Measurements from ENCODE around the gene FOXP1. TPM values are rescaled to one million over a fixed set of nuclear protein-coding genes. Genes with fewer than 3 reads are reported as not detected.
A peak's percentile ranks its signal among the peaks of the same experiment; 100 is the strongest.

FOXP1 gene
- total and polyA plus RNA-seq, 2 of the 13 experiments (the other 11 are each of a cell fraction or from before 2014, with no cell fraction given) = 40.4 to 59.0 TPM

DNA sequence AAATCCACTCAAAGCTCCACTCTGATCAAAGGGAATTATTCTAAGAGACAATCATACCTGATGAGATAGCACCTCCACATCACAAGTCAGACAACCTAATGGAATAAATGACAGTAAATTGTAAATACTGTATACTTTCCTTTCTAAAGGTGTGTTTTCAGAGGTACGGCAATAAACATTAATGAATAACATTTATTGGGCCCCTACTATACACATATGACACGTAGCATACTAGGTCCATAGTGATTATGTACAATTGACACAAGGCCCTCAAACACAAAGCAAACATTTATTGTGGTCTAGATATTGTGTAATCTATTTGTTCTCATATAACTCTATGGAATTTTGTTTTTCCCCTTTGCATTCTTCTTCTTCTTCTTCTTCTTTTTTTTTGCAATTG, 429.8 kb downstream of the FOXP1 start (continued):
- TF ChIP-seq, protein P1, sequence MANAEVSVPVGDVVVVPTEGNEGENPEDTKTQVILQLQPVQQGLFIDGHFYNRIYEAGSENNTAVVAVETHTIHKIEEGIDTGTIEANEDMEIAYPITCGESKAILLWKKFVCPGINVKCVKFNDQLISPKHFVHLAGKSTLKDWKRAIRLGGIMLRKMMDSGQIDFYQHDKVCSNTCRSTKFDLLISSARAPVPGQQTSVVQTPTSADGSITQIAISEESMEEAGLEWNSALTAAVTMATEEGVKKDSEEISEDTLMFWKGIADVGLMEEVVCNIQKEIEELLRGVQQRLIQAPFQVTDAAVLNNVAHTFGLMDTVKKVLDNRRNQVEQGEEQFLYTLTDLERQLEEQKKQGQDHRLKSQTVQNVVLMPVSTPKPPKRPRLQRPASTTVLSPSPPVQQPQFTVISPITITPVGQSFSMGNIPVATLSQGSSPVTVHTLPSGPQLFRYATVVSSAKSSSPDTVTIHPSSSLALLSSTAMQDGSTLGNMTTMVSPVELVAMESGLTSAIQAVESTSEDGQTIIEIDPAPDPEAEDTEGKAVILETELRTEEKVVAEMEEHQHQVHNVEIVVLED (CRISPR knock-in tag; IDR thresholded peaks at IDR 0.05; ENCODE audit: borderline replicate concordance) = no peak
- TF ChIP-seq CHD4 (IDR thresholded peaks at IDR 0.05; ENCODE audit: borderline replicate concordance, low read length) = 0 out of 2 replicates have a peak, but pooled peaks have one; percentile 10
- TF ChIP-seq ISL2 (CRISPR knock-in tag; IDR thresholded peaks at IDR 0.05) = no peak
- no peak for TF ChIP-seq ATF1 (CRISPR knock-in tag; IDR thresholded peaks at IDR 0.05)
- TF ChIP-seq, protein P2, sequence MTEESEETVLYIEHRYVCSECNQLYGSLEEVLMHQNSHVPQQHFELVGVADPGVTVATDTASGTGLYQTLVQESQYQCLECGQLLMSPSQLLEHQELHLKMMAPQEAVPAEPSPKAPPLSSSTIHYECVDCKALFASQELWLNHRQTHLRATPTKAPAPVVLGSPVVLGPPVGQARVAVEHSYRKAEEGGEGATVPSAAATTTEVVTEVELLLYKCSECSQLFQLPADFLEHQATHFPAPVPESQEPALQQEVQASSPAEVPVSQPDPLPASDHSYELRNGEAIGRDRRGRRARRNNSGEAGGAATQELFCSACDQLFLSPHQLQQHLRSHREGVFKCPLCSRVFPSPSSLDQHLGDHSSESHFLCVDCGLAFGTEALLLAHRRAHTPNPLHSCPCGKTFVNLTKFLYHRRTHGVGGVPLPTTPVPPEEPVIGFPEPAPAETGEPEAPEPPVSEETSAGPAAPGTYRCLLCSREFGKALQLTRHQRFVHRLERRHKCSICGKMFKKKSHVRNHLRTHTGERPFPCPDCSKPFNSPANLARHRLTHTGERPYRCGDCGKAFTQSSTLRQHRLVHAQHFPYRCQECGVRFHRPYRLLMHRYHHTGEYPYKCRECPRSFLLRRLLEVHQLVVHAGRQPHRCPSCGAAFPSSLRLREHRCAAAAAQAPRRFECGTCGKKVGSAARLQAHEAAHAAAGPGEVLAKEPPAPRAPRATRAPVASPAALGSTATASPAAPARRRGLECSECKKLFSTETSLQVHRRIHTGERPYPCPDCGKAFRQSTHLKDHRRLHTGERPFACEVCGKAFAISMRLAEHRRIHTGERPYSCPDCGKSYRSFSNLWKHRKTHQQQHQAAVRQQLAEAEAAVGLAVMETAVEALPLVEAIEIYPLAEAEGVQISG (CRISPR knock-in tag; IDR thresholded peaks at IDR 0.05) = no peak
- TF ChIP-seq, protein P3, sequence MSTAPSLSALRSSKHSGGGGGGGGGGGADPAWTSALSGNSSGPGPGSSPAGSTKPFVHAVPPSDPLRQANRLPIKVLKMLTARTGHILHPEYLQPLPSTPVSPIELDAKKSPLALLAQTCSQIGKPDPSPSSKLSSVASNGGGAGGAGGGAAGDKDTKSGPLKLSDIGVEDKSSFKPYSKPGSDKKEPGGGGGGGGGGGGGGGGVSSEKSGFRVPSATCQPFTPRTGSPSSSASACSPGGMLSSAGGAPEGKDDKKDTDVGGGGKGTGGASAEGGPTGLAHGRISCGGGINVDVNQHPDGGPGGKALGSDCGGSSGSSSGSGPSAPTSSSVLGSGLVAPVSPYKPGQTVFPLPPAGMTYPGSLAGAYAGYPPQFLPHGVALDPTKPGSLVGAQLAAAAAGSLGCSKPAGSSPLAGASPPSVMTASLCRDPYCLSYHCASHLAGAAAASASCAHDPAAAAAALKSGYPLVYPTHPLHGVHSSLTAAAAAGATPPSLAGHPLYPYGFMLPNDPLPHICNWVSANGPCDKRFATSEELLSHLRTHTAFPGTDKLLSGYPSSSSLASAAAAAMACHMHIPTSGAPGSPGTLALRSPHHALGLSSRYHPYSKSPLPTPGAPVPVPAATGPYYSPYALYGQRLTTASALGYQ (CRISPR knock-in tag; IDR thresholded peaks at IDR 0.05) = 0 out of 2 replicates have a peak, but pooled peaks have one; percentile 49
- TF ChIP-seq CBFB (CRISPR knock-in tag; IDR thresholded peaks at IDR 0.05) = peak; percentile 84; the same call in 1 of the 2 replicates
- no peak for TF ChIP-seq ZNF547 (CRISPR knock-in tag; IDR thresholded peaks at IDR 0.05)
- no peak for TF ChIP-seq REXO4 (CRISPR knock-in tag; IDR thresholded peaks at IDR 0.05; ENCODE audit: borderline replicate concordance)
- TF ChIP-seq, protein P4, sequence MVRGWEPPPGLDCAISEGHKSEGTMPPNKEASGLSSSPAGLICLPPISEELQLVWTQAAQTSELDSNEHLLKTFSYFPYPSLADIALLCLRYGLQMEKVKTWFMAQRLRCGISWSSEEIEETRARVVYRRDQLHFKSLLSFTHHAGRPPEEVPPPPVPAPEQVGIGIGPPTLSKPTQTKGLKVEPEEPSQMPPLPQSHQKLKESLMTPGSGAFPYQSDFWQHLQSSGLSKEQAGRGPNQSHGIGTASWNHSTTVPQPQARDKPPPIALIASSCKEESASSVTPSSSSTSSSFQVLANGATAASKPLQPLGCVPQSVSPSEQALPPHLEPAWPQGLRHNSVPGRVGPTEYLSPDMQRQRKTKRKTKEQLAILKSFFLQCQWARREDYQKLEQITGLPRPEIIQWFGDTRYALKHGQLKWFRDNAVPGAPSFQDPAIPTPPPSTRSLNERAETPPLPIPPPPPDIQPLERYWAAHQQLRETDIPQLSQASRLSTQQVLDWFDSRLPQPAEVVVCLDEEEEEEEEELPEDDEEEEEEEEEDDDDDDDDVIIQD (CRISPR knock-in tag; IDR thresholded peaks at IDR 0.05; ENCODE audit: low read depth) = no peak; the same call in 1 of the 2 replicates
- TF ChIP-seq, protein P5, sequence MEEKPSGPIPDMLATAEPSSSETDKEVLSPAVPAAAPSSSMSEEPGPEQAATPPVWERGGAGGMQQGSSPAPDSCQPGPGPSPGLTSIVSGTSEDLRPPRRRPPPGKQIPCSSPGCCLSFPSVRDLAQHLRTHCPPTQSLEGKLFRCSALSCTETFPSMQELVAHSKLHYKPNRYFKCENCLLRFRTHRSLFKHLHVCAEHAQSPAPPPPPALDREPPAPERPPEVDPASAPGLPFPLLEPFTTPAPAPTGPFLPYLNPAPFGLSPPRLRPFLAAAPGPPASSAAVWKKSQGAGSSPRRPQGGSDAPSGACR (CRISPR knock-in tag; IDR thresholded peaks at IDR 0.05) = no peak
- TF ChIP-seq, protein P6, sequence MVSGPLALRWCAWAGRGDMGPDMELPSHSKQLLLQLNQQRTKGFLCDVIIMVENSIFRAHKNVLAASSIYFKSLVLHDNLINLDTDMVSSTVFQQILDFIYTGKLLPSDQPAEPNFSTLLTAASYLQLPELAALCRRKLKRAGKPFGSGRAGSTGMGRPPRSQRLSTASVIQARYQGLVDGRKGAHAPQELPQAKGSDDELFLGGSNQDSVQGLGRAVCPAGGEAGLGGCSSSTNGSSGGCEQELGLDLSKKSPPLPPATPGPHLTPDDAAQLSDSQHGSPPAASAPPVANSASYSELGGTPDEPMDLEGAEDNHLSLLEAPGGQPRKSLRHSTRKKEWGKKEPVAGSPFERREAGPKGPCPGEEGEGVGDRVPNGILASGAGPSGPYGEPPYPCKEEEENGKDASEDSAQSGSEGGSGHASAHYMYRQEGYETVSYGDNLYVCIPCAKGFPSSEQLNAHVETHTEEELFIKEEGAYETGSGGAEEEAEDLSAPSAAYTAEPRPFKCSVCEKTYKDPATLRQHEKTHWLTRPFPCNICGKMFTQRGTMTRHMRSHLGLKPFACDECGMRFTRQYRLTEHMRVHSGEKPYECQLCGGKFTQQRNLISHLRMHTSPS (CRISPR knock-in tag; IDR thresholded peaks at IDR 0.05; ENCODE audit: low read depth) = no peak
- TF ChIP-seq ZMYM2 (CRISPR knock-in tag; IDR thresholded peaks at IDR 0.05) = no peak
- TF ChIP-seq SOX5 (CRISPR knock-in tag; IDR thresholded peaks at IDR 0.05; ENCODE audit: borderline replicate concordance) = peak; percentile 90; the same call in 1 of the 2 replicates
